Upper lobe of right lung (tissue), 1 donor: ENCODE results near the gene RAD9A. TPM values are rescaled to one million over a fixed set of nuclear protein-coding genes. Genes with fewer than 3 reads are reported as not detected.
A peak's percentile ranks its signal among the peaks of the same experiment; 100 is the strongest.

Experiments used
- ATAC-seq: fragments of 200-7000 bp; cut with Tn5 transposase; one replicate; pipeline ENCODE4 v1.9.1; 2020; ENCODE audit warnings: mild to moderate bottlenecking, moderate library complexity
- DNase-seq: peaks from one replicate; pipeline ENCODE4 v3.0.0-alpha.2; 2020
- H3K27ac ChIP-seq: fragments of 200-600 bp; one replicate; pipeline ENCODE4 v1.8.0; 2022
- H3K27me3 ChIP-seq: fragments of 200-600 bp; one replicate; pipeline ENCODE4 v1.8.0; 2022; ENCODE audit warnings: mild to moderate bottlenecking
- H3K36me3 ChIP-seq: fragments of 200-600 bp; one replicate; pipeline ENCODE4 v1.8.0; 2022
- H3K4me1 ChIP-seq: fragments of 200-600 bp; one replicate; pipeline ENCODE4 v1.8.0; 2022
- H3K4me3 ChIP-seq: fragments of 200-600 bp; one replicate; pipeline ENCODE4 v1.8.0; 2022; ENCODE audit warnings: mild to moderate bottlenecking
- H3K9me3 ChIP-seq: fragments of 200-600 bp; one replicate; pipeline ENCODE4 v1.8.0; 2022
- intact Hi-C: fragments of 100-400 bp; cut with DNase I; formaldehyde crosslinking; loops from one replicate; pipeline ENCODE4 v1.11.0; 2022
- total RNA-seq: library from RNA; stranded (reverse); fragmentation: NEBNext Ultra II Directional; extraction: Animal tissue kit (Norgen Biotek cat#: 25700); gene quantifications from one replicate; pipeline ENCODE4 v1.2.1, GENCODE V29; 2021
- TF ChIP-seq, protein P1 (sequence below): fragments of 200-600 bp; IDR thresholded peaks from one replicate; pipeline ENCODE4 v1.8.0; 2022; ENCODE audit warnings: antibody characterized with exemption
- donor health status: DM: no; HTN: yes; CAD: no; lungs with severe emphysema.

Gene RAD9A
- total RNA-seq, 1 donor from 2014 or later, result 20.7 TPM

- H3K36me3 ChIP-seq, result no peaks in the 10 kb centered on the region
- intact Hi-C loops, result no loop called here
- no peaks in the 10 kb centered on the region for H3K27me3 ChIP-seq
- ATAC-seq (no peak), DNase-seq (peak; percentile 78)
- no peak overlapping the region for H3K27ac ChIP-seq
- no peak overlapping the region for H3K4me3 ChIP-seq
- H3K4me1 ChIP-seq, result peaks cover 40% of the 10 kb centered on the region
- TF ChIP-seq, protein P1, sequence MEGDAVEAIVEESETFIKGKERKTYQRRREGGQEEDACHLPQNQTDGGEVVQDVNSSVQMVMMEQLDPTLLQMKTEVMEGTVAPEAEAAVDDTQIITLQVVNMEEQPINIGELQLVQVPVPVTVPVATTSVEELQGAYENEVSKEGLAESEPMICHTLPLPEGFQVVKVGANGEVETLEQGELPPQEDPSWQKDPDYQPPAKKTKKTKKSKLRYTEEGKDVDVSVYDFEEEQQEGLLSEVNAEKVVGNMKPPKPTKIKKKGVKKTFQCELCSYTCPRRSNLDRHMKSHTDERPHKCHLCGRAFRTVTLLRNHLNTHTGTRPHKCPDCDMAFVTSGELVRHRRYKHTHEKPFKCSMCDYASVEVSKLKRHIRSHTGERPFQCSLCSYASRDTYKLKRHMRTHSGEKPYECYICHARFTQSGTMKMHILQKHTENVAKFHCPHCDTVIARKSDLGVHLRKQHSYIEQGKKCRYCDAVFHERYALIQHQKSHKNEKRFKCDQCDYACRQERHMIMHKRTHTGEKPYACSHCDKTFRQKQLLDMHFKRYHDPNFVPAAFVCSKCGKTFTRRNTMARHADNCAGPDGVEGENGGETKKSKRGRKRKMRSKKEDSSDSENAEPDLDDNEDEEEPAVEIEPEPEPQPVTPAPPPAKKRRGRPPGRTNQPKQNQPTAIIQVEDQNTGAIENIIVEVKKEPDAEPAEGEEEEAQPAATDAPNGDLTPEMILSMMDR, result no peak
- no peaks in the 10 kb centered on the region for H3K9me3 ChIP-seq
Observed at GRCh38 chr11:67416416-67417335, 24.9 kb downstream of the RAD9A start.

- intact Hi-C loops, result no loop called here
- H3K4me1 ChIP-seq, result peaks cover 40% of the 10 kb centered on the region
- no peaks in the 10 kb centered on the region for H3K27me3 ChIP-seq
- no peak for ATAC-seq
- TF ChIP-seq, protein P1, result no peak
- DNase-seq, result no peak
- no peaks in the 10 kb centered on the region for H3K9me3 ChIP-seq
- no peaks in the 10 kb centered on the region for H3K36me3 ChIP-seq
- H3K27ac ChIP-seq, result no peak overlapping the region
- H3K4me3 ChIP-seq, result no peak overlapping the region
Observed at GRCh38 chr11:67417425-67417824, 25.6 kb downstream of the RAD9A start.

- Histone ChIP-seq H3K9me3 (no peaks in the 10 kb centered on the region), H3K36me3 (no peaks in the 10 kb centered on the region), H3K27me3 (no peaks in the 10 kb centered on the region), H3K4me1 (peaks cover 40% of the 10 kb centered on the region), H3K4me3 (no peak overlapping the region), H3K27ac (no peak overlapping the region)
- intact Hi-C loops, result no loop called here
- ATAC-seq (no peak), DNase-seq (no peak)
- TF ChIP-seq, protein P1, result no peak
Observed at GRCh38 chr11:67418476-67419281, 26.9 kb downstream of the RAD9A start.

DNA sequence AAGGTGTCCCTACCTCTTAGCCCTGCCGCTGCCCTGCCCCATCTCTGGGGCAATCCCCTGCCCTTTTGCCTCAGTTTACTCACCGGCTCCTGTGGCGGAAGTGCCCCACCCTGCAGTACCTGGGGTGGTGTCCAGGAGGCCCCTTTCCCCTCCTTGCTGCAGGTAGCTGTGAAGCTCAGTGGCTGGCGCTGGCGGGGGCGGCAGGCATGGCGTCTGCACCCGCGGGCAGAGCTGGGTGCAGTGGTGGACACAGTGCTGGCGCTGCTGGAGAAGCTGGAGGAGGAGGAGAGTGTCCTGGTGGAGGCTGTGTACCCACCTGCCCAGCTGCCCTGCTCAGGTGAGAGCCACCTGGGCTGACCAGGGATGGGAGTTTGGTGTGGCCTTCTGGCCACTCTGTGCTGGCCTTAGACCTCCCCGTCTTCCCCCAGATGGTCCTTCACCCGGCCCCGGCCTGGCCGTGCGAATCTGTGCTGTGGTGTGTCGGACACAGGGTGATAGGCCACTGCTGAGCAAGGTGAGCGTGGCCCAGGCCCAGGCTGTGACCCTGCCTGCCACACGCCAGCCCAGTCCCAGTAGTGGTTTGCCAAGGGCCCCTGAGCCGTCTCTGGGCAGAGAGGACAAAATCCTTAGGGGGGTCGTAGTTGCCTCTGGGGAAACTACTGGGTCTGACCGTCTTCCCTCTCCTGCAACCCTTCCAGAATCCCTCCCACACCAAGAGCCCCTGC, 27.7 kb downstream of the RAD9A start:
- Histone ChIP-seq H3K27ac (peak overlapping the region; percentile 79), H3K9me3 (no peaks in the 10 kb centered on the region), H3K4me1 (peaks cover 40% of the 10 kb centered on the region), H3K36me3 (no peaks in the 10 kb centered on the region), H3K4me3 (no peak overlapping the region), H3K27me3 (no peaks in the 10 kb centered on the region)
- no peak for ATAC-seq
- no peak for DNase-seq
- TF ChIP-seq, protein P1, result no peak
- intact Hi-C loops, result no loop called here

DNA sequence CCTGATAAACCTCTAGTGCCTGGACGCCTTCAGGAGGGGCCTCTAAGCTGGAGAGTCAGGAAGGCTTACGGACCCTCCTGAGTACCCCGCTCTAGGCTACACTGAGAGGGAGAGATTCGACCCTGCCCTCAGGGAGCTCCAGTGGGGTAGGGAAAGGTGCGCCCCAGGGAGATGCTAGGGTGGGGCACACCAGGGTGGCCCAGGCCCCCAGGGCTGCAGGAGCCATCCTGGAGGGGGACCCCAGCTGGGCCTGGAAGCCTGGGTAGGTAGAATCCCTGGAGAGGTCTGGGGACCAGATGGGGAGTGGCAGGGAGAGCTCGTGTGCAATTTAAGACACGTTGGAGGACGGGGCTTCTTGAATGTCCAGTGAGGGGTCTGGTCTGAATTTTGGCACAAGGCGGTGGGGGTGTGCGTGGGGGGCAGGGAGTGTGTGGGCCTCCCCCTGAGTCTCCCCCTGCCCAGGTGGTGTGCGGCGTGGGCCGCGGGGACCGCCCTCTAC, 28.4 kb downstream of the RAD9A start:
- H3K36me3 ChIP-seq, result no peaks in the 10 kb centered on the region
- peaks cover 35% of the 10 kb centered on the region for H3K4me1 ChIP-seq
- no peak for DNase-seq
- no peaks in the 10 kb centered on the region for H3K9me3 ChIP-seq
- peak overlapping the region; percentile 54 for H3K4me3 ChIP-seq
- peak overlapping the region; percentile 79 for H3K27ac ChIP-seq
- TF ChIP-seq, protein P1, result no peak
- intact Hi-C loops, result no loop called here
- H3K27me3 ChIP-seq, result no peaks in the 10 kb centered on the region
- no peak for ATAC-seq
